ENCODE data around the gene BCAS4.

Gene BCAS4

DNA sequence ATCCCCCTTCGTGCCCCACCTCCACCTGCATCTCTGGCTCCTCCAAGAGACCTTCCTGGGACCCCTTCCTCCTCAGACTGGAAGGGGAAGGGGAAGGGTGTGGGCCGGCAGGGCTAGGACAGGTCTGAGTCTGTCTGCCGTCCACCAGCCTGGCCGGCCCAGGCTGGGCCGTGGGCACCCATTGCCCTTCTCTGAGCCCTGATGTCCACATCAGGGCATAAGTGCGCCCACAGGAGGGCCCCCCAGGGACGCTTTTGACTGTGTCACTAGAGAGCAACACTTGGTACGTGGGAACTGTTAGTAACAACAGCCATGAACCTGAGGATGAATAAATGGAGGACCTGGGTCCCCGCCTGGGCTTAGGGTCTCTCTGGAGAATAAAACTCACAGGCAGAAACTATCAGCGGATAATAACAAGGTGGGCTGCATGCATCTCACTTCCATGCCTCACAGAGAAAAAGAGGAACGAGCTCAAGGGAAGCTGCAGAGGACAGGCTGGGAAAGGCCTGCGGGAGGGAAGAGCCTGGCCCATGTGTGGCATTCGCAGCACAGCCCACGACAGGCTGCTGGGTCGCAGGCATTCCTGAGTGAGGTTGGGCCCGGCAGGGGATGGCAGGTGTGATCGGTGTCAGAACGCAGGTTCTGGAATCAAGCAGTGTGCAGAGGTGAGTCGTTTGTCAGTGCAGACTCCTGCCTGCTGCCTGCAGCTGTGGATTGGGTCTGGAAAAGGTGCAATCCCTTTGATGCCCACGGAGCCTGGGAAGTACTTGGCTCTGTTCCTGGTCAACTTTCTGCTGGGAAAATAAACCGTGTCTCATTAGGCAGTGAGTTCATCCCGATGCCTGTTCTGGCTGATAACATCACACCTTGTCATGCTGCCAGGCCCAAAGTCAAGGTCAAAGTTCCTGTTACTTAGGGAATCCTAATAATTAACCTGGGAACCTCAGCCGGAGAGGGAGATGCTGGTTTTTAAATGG lies 60.9 kb downstream of the BCAS4 start:
- no peak for DNase-seq (ENCODE audit: low spot score)

DNA sequence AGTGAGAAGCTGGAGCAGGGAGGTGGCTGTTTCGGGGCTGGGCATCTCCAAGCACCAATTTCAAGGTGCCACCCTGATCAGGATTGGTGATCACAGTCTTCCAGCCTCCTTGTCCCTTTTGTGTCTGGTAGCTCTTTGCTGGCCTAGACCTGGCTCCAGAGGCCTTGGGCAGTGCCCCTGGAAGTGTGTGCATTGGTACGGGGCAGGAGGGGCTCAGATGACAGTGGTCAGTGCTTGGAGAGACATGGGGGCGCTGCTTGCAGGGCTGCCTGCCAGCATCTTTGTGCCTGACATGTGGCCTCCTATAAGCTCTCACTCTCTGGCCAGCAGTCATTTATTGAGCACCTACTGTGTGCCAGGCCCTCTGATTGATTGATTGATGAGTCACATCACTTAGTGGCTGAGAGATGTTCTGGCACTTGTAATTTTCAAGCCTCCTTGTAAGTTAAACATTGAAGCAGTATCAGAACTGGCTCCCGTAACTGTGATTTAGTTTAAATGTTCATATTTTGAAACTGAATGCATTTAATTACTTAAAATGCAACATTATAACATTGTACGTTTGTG lies 61.7 kb downstream of the BCAS4 start:
- no peak for DNase-seq (ENCODE audit: low spot score)

DNA sequence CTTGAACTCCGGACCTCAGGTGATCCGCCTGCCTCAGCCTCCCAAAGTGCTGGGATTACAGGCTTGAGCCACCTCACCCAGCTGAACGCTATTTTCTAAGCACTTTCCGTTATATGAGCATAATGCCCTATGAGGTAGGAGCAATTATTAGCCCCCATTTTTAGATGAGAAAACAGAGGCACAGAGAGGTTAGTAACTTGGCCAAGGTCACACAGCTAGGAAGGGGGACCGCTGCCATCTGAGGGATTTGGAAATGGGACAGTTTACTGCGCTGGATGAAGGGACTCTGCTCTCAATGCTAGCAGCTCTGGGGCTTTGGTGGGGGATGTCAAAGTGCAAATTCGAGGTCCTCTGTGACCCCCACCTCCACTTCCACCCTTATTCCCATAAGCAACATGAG lies 62.5 kb downstream of the BCAS4 start:
- no peak for DNase-seq (ENCODE audit: low spot score)

DNA sequence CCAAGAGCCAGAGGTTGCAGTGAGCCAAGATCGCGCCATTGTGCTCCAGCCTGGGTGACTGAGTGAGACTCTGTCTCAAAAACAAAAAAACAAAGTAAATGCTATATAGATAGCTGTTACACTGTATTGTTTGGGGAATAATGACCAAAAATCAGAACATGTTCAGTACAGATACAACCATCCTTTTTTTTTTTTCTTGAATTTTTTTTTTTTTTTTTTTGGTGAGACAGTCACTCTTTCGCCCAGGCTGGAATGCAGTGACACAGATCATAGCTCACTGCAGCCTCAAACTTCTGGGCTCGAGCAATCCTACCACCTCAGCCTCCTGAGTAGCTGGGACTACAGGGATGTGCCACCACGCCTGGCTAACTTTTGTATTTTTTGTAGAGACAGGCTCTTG lies 63.7 kb downstream of the BCAS4 start:
- DNase-seq (ENCODE audit: low spot score): no peak

DNA sequence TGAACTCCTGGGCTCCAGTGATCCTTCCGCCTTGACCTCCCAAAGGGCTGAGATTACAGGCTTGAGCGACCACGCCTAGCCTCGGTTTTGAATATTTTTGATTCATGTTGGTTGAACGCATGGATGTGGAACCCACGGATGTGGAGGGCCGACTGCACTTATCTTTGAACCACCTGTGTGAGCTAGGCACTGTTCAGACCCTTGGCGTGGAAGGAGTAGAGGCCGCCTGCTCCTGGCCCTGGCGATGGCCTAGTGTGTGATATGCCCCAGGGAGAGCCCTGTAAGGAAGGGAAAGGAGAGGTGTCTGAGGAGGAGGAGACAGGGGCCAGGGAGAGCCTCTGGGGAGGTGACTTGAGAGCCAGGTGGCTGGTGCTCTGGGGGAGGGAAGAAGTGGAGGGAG lies 64.3 kb downstream of the BCAS4 start:
- DNase-seq (ENCODE audit: low spot score): no peak

DNA sequence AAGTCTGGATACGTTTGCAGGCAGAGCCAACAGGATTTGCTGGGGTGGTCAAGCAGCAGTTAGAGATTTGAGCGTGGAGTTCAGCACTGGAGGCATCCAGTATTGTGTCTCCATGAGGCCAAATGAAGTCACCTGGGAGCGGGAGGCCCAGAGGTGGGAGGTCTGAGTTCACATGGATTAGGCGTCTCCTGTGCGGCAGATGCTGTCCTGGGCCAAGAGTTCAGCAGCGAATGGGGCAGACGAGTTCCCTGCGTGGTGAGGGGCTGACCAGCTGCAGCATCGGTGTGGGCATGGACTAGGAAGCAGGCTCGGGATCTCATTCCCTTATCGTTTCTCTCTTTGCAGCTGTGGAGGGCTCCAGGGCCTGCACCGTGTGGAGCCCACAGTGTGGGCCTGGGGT lies 66.2 kb downstream of the BCAS4 start:
- DNase-seq (ENCODE audit: low spot score): no peak

DNA sequence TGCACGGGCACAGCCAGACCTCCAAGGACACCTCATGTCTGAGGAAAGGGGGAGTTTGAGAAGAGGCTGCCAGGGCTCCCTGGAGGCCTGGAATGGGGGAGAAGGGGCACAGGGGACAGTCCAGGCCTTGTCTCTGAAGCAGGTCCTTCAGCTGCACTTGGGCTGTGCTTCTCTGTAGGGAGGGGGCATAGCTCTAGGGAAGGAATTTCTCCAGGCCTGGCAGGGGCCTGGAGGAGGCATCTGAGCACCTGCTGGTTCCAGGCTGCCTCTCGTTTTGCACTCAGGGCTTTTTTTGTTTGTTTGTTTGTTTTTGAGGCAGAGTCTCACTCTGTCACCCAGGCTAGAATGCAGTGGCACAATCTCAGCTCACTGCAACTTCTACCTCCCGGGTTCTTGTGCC lies 67.7 kb downstream of the BCAS4 start:
- DNase-seq (ENCODE audit: low spot score): no peak

DNA sequence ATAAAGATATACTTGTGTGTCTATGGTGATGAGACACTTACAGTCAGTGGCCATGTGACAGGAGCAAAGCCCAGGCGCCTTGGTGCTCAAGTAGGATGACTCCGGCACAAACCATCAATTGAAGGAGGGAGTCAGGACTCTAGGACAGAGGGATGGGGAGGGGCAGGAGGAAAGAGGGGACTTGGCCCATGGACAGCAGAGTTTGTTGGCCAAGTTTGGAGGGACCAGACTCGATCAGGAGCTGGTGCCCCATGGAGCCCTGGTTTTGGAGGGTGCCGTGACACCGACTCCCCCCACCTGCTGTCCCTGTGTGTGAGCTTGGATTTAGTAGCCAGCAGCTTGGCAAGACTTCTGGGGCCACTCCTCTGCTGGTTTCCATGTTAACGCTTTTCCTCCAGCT lies 70.3 kb downstream of the BCAS4 start:
- DNase-seq (ENCODE audit: low spot score): no peak

DNA sequence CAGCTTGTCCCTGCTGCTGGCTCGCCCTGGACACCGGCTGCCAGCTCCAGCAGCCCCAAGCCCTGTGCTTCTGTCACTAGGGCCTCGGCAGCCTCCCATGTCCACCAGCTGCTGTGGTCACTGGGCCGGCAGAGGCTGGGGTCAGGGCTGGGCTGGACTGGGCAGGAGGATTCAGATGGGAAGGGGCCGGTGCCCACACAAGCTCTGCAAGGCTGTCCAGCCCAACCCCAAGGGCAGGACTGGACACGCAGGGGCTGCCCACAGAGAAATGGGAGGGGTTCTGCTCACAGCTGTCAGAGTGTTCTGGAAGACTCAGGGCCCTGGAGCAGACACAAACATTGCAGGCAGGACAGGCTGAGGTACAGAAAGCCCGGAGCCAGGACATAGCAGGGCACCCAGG lies 70.7 kb downstream of the BCAS4 start:
- DNase-seq (ENCODE audit: low spot score): no peak

DNA sequence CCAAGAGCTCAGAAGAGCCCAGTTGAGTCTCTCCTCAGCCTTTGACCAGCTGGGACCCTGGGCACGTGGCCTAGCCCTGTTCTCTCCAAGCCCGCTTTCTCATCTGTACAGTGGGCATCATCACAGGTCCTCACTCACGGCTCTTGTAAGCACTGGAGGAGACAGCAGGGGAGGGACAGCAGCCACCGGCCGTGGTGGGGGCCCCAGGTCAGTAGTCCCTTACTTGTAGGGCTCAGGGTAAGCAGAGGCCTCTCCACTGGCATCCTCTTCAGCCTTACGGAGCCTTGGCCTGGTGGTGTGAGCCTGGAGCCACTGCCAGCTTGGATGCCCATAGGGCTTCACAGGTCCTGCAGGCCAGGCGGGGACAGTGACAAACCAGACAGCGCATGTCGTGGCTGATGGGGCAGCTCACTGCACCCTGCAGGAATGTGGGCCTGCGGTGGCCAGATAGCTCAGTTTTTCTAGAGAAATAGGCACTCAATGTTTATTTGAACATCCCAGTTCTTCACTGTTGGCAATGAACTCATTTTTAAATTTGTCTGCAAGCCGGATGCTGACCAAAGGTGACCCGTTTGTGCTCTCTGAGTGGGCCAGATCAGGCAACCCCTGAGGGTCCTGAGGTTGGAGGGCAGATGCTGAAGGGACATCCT lies 71.3 kb downstream of the BCAS4 start:
- no peak for DNase-seq (ENCODE audit: low spot score)

DNA sequence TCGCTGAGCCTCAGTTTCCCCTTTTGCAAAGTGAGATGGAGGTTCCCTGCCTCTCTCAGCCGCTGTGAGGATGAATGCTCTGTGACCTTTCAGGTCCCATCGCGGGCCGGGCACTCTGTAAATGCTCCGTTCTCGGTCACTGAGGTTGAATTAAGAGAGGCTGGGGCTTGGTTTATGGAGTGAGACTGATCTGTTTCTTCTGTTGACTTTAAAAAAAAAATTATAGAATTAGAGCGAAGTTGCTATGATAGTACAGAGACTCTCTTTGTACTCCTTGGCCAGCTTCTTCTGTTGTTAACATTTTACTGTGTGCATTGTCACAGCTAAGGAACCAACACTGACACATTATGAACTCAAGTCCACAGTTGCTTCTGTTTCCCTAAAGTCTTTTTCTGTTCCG lies 72.0 kb downstream of the BCAS4 start:
- no peak for DNase-seq (ENCODE audit: low spot score)

DNA sequence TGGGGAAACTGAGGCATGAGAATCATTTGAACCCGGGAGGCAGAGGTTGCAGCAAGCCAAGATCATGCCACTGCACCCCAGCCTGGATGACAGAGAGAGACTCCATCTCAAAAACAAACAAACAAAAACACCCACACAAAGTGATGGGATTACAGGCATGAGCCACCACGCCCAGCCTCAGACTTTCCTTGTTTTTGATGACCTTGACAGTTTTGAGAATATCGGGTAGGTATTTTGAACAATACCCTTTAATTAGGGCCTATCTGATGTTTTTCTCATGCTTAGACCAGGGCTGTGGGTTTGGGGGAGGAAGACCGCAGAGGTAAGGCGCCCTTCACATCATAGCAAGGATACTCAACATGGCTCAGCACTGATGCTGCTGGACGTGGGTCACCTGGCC lies 72.9 kb downstream of the BCAS4 start:
- no peak for DNase-seq (ENCODE audit: low spot score)

DNA sequence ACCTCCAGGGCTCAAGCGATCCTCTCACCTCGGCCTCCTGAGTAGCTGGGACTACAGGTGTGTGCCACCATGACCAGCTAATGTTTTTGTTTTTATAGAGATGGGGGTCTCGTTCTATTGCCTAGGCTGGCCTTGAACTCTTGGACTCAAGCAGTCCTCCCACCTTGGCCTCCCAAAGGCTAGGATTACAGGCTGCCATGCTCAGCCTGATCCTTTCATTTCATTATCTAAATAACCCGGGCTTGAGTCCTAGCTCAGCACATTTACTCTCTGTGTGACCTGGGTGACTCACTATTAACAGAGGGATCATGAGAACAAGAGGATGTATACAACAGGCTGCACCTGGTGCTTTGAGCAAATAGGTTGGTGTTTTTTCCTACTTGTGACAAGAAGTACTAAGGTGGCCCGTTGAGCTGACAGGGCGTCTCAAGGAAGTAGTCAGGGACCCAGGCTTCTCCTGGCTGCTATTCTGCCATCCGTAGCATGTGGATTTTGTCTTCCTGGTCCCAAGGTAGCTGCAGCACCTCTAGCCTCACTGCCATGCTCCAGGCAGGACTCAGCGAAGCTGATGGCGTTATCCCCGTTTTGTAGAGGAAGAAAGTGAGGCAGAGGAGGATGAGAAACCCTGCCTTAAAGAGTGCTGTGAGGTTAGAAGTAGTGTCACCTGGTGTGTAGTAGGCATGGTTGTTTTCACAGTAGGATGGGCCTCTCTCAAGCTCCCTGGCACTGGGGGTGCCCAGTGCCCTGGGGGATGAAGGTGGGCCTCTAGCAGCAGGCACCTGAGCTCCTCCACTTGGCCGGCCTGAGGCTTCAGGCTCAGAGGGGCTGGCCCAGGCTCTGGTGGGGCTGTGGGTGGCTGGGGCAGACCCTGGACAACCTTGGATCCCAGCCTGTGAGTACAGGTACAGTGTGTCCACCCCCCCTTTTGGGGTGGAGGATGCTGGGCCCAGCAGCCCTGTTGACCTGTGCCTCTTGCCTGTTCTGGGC lies 73.9 kb downstream of the BCAS4 start:
- no peak for DNase-seq (ENCODE audit: low spot score)

DNA sequence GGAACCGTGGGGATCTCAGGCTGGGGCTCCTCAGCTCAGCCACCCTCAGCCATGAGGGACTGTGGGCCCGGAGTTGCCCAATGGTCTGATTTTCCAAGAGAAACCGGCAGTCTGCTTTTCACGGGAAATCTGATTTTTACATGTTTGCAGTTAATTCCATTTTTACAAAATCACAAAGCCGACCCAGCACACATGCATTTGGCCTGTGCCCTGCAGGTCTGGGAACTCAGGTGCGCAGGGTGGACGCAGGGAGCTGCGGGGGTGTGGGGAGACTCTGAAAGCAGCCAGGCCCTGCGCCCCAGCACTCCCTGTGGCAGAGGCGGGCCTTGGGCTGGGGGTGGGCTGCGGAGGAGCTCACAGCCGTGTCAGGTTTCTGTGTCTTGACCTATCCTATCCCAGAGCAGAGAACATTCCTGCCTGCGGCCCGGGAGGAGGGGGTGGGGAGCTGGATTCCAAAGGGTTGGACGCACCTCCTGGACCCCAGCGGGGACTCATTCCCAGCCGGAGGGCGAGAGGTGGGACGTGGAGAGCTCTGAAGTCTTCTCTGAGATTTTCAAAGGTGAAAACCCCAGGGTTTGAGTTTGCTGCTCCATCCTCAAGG lies 75.8 kb downstream of the BCAS4 start:
- DNase-seq (ENCODE audit: low spot score): no peak

DNA sequence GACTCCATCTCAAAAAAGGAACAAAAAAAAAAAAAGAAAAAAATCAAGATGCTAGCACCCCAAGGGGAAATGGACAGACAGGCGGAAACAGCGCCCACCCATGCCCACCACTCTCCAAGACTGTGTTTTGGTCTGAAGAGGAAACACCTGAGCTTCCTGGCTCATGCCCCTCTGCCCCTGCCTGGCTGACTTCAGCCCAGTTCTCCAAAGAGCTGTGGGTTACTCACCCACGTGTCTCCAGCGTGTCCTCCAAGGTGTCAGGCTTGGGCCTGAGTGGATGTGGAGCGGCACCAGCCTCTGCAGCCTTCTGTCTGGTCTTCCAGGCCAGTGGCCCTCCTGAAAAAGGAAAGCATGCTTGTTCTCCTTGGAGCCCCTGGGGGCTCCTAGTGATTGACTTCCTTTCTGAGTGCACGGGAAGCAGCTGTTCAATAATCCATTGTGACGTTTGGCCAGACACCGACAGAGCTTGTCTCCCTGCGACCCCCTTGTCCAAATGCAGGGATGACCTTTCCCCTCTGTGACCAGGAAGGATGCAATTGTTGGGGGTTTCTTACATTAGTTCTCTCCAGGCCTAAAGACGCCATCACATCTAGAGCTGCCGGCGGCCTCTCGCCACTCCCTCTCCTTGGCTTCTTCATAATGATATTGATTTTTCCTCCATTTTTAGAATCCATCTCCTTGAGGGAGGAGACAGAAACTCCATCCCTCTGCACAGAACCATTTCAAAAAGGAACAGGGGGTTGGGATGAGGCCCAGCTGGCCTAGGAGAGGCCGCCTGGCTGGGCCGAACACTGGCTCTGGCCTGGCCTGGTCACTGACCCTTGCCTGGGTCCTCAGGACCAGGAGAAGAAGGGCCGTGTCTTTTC lies 77.9 kb downstream of the BCAS4 start:
- no peak for DNase-seq (ENCODE audit: low spot score)

DNA sequence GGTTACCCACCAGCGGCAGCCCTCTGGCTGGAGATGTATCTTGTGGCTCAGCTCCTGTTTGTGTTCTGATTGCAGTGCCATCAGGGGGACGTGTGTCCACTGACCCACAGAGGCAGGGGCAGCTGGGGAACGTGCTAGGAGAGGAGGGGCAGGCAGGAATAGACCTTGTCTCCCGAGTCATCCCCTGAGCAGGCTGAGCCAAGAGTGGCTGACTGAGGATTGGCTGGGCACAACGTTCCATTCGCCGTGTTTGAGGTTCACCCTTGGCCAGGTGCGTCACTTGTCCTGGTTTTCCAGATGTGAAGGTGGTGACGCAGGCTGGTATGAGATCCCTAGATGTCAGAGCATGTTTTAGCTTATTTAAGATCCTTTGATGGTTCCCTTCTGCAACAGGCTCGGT lies 78.7 kb downstream of the BCAS4 start:
- DNase-seq (ENCODE audit: low spot score): no peak

DNA sequence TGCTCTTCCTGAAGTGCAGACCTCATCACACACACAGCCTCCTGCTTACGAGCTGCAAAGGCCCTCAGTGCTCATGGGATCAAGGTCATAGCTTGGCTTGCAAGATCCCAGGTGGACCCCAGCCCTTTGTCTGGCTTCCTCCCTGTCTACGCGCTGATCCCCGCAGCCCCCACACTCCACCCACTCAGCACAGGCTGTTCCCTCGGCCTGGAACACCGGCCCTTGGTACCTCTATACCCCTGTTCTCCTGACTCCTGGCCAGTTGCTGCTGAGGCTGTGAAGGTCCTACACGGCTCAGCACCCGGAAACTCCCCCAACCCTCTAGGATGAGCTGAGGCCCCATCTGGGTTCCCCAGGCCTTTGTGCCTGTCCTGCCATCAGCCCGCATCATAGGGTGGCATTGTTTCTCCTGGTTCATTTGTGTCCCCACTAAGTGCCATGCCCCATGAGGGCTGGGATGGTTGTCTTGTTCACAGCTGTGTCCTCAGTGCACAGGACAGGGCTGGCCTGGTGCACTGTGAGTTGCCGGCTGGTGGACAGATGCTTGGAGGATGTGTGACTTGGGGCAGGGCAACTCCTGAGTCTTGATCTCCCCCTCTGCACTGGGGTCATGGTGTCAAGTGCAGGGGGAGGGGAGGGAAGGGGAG lies 79.4 kb downstream of the BCAS4 start:
- DNase-seq (ENCODE audit: low spot score): no peak

DNA sequence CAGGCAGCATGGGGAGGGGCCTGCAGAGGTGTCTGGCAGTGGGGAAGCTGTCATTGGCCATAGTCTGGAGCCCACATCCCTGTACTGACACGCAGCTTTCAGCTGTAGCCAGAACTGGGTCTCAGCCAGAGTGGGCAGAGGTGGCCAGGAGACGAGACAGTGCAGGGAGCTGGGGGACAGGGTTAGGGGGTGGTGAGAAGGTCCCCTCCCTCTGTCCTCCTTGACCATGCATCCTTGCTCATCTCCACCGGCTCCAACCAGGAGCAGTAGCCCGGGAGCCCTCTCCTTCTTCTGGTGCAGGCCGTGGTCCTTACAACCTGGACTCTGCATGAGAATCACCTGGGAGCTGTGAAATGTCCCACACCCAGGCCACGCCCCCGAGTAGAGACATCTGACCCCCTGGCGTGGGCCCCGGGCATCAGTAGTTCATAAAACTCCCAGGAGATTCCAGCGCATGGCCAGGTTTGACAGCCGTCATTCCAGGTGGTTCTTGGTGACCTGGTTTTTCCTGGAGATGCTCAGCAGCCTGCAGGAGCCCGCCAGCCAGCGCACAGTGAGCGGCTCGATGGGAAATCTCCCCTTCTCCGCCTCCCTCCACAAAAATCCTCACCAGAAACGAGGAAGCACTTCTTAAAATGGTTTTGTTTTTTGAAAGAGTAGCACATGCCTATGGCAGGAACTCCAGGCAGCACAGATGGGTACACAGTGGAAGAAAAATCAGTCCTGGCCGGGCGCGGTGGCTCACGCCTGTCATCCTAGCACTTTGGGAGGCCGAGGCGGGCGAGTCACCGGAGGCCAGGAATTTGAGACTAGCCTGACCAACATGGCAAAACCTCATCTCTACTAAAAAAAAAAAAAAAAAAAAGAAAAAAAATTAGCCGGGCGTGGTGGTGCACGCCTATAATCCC lies 80.2 kb downstream of the BCAS4 start:
- no peak for DNase-seq (ENCODE audit: low spot score)

DNA sequence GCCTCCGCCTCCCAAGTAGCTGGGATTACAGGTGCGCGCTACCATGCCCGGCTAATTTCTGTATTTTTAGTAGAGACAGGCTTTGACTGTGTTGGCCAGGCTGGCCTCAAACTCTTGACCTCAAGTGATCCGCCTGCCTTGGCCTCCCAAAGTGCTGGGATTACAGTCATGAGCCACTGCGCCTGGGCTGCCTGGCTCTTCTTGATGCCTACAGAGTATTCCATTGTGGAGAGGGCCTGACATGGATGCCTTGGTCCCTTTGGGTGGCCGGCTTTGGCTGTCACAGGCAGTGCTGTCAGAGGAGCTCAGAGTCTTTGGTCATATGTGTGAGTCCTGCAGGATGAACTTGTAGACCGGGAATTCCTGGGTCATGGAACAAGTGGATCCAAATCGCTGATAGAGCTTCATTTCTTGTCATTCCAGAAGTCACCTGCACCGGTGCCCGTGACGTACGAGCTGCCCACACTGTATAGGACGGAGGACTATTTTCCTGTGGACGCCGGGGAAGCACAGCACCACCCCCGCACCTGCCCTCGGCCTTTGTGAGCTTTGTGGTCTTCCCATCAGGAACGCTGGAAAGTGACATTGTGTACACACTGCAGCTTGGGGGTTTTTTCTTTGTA lies 81.3 kb downstream of the BCAS4 start:
- DNase-seq (ENCODE audit: low spot score): no peak
